GM10847 (cell line): ENCODE measurements around the gene HRH4.

ENCODE experiments used
- POLR2A ChIP-seq: IDR thresholded peaks from 2 replicates; pipeline ENCODE4 v1.6.1; 2011; ENCODE audit not compliant: insufficient read length; ENCODE audit errors: extremely low read depth

HRH4 gene

GRCh38 chr18:24460388-24460787 is at the start of gene HRH4:
Gene HRH4 (plus strand): TSS chr18:24460637. CDS start chr18:24460729, 92 bp downstream.
- TF ChIP-seq POLR2A = no peak

GRCh38 chr18:24413148-24413547 is 47.3 kb upstream of the HRH4 start:
- no peak for TF ChIP-seq POLR2A

GRCh38 chr18:24414349-24415003 is 46.0 kb upstream of the HRH4 start:
- no peak for TF ChIP-seq POLR2A

- no peak for TF ChIP-seq POLR2A
Observed at GRCh38 chr18:24417480-24417879, 43.0 kb upstream of the HRH4 start.

GRCh38 chr18:24420551-24420950 is 39.9 kb upstream of the HRH4 start:
- no peak for TF ChIP-seq POLR2A

GRCh38 chr18:24421831-24422230 is 38.6 kb upstream of the HRH4 start:
- no peak for TF ChIP-seq POLR2A

- TF ChIP-seq POLR2A = no peak
Observed at GRCh38 chr18:24426073-24426397, 34.4 kb upstream of the HRH4 start.

GRCh38 chr18:24426398-24427294 is 33.8 kb upstream of the HRH4 start, which contains the start of gene IMPACT:
Gene IMPACT (plus strand): TSS chr18:24426670. CDS start chr18:24426757, 87 bp downstream.
- TF ChIP-seq POLR2A = peak; percentile 50

GRCh38 chr18:24427484-24427883 is 33.0 kb upstream of the HRH4 start:
- no peak for TF ChIP-seq POLR2A

GRCh38 chr18:24428709-24429108 is 31.7 kb upstream of the HRH4 start:
- no peak for TF ChIP-seq POLR2A

- TF ChIP-seq POLR2A = no peak
Observed at GRCh38 chr18:24429188-24429587, 31.2 kb upstream of the HRH4 start.

GRCh38 chr18:24432618-24433017 is 27.8 kb upstream of the HRH4 start:
- TF ChIP-seq POLR2A = no peak

- TF ChIP-seq POLR2A = no peak
Observed at GRCh38 chr18:24436939-24437338, 23.5 kb upstream of the HRH4 start.

- TF ChIP-seq POLR2A = no peak
Observed at GRCh38 chr18:24443870-24444269, 16.6 kb upstream of the HRH4 start.

GRCh38 chr18:24446453-24446852 is 14.0 kb upstream of the HRH4 start:
- TF ChIP-seq POLR2A = no peak

GRCh38 chr18:24446953-24447538 is 13.4 kb upstream of the HRH4 start:
- no peak for TF ChIP-seq POLR2A
